SK-N-SH (cell line): Measurements from ENCODE around the gene ESD. TPM values are rescaled to one million over a fixed set of nuclear protein-coding genes. Genes with fewer than 3 reads are reported as not detected.
A peak's percentile ranks its signal among the peaks of the same experiment; 100 is the strongest.

ENCODE experiments used
- CTCF ChIA-PET: fragments of 300-600, 350-600 bp; formaldehyde crosslinking; extraction: SDS; loops from one replicate; lab custom pipeline; 2021; lab: Yijun Ruan, JAX
- POLR2A ChIA-PET: fragments of 350-600 bp; sonication (Branson Sonifier 250); formaldehyde crosslinking; extraction: SDS; loops from one replicate; lab custom pipeline; 2020; ENCODE audit warnings: antibody characterized with exemption, inconsistent platforms; lab: Yijun Ruan, JAX
- DNase-seq: peaks from one replicate; pipeline ENCODE4 v3.0.0; 2012
- H2AFZ ChIP-seq: fragments of 200-600 bp; sonication (generic); 2 replicates; pipeline ENCODE4 v1.8.1; 2016; ENCODE audit warnings: antibody characterized with exemption, mild to moderate bottlenecking, low read depth
- H3F3A ChIP-seq: fragments of 200-600 bp; sonication (generic); replicated peaks from 2 replicates; pipeline ENCODE3; 2016; ENCODE audit warnings: antibody characterized with exemption, mild to moderate bottlenecking; ENCODE audit not compliant: insufficient read depth
- H3K27ac ChIP-seq, 2 experiments: fragments of 200-500 bp in 1 of 2; fragments of 200-600 bp in 1 of 2; sonication (Bioruptor generic) in 1 of 2; sonication (generic), shearing (Covaris generic) in 1 of 2; 2 replicates each; pipeline versions ENCODE4 v1.5.1 to v1.6.1; 2014 to 2016; ENCODE audit warnings: low read depth in 2 of 2, inconsistent platforms in 1 of 2, low read length in 1 of 2, mild to moderate bottlenecking in 1 of 2, mixed read lengths in 1 of 2
- H3K27me3 ChIP-seq: fragments of 200-600 bp; sonication (generic), shearing (Covaris generic); 2 replicates; pipeline ENCODE4 v1.6.1; 2016; ENCODE audit warnings: mixed run types; ENCODE audit not compliant: insufficient read depth
- H3K36me3 ChIP-seq, 2 experiments: fragments of 200-500 bp in 1 of 2; fragments of 200-600 bp in 1 of 2; sonication (Bioruptor generic) in 1 of 2; sonication (generic) in 1 of 2; replicated peaks in 1 of 2; 2 replicates each; pipeline versions ENCODE3 to v1.5.1; 2014 to 2016; ENCODE audit warnings: low read length in 1 of 2, mild to moderate bottlenecking in 1 of 2; ENCODE audit not compliant: insufficient read depth in 2 of 2, control insufficient read depth in 1 of 2
- H3K4me1 ChIP-seq, 2 experiments: fragments of 200-500 bp in 1 of 2; fragments of 200-600 bp in 1 of 2; sonication (Bioruptor generic) in 1 of 2; sonication (generic), shearing (Covaris generic) in 1 of 2; 2 replicates each; pipeline versions ENCODE4 v1.5.1 to v1.6.1; 2014 to 2016; ENCODE audit warnings: low read depth in 1 of 2, low read length in 1 of 2, mixed run types in 1 of 2; ENCODE audit not compliant: insufficient read depth in 2 of 2, control insufficient read depth in 1 of 2
- H3K4me2 ChIP-seq: fragments of 200-600 bp; sonication (generic), shearing (Covaris generic); 2 replicates; pipeline ENCODE4 v1.6.1; 2017; ENCODE audit warnings: mixed run types
- H3K4me3 ChIP-seq, 2 experiments: fragments of 200-500 bp in 1 of 2; fragments of 200-600 bp in 1 of 2; sonication (Bioruptor generic) in 1 of 2; sonication (generic), shearing (Covaris generic) in 1 of 2; 2 replicates each; pipeline versions ENCODE4 v1.5.1 to v1.8.1; 2014 to 2016; ENCODE audit warnings: low read depth in 2 of 2, inconsistent platforms in 1 of 2, low read length in 1 of 2, mild to moderate bottlenecking in 1 of 2, mixed read lengths in 1 of 2, moderate library complexity in 1 of 2
- H3K79me2 ChIP-seq: fragments of 200-600 bp; sonication (generic); 2 replicates; pipeline ENCODE4 v1.8.1; 2017; ENCODE audit warnings: mild to moderate bottlenecking; ENCODE audit not compliant: insufficient read depth
- H3K9ac ChIP-seq: fragments of 200-600 bp; sonication (generic); 2 replicates; pipeline ENCODE4 v1.6.1; 2017; ENCODE audit warnings: mixed run types
- H3K9me2 ChIP-seq: fragments of 200-600 bp; sonication (generic); 2 replicates; pipeline ENCODE4 v1.6.1; 2017; ENCODE audit warnings: mixed run types
- H3K9me3 ChIP-seq: fragments of 200-600 bp; sonication (generic); 2 replicates; pipeline ENCODE4 v1.6.1; 2017; ENCODE audit warnings: mixed run types, mild to moderate bottlenecking, moderate library complexity
- H4K20me1 ChIP-seq: fragments of 200-600 bp; sonication (generic); 2 replicates; pipeline ENCODE4 v1.6.1; 2017; ENCODE audit warnings: mild to moderate bottlenecking, mixed run types; ENCODE audit not compliant: insufficient read depth
- EP300 ChIP-seq, 2 experiments: IDR thresholded peaks; 2 replicates each; pipeline versions ENCODE4 v1.4.0 to v1.6.1; 2012; ENCODE audit warnings: borderline replicate concordance in 1 of 2, low read depth in 1 of 2, low read length in 1 of 2
- EZH2phosphoT487 ChIP-seq: fragments of 200-600 bp; sonication (generic); IDR thresholded peaks from 2 replicates; pipeline ENCODE4 v1.6.1; 2017; ENCODE audit warnings: low read depth, mixed run types, mild to moderate bottlenecking, antibody characterized with exemption, moderate library complexity, borderline replicate concordance
- FOXM1 ChIP-seq: IDR thresholded peaks from 2 replicates; pipeline ENCODE4 v1.4.0; 2012; ENCODE audit warnings: low read depth, mild to moderate bottlenecking
- GATA2 ChIP-seq: sonication (generic); formaldehyde crosslinking; IDR thresholded peaks from 2 replicates; pipeline ENCODE4 v1.5.0; 2020; ENCODE audit warnings: mild to moderate bottlenecking, missing genetic modification reagents
- IRF3 ChIP-seq: fragments of 150-350 bp; IDR thresholded peaks from 2 replicates; pipeline ENCODE4 v1.6.1; 2016; ENCODE audit warnings: mild to moderate bottlenecking, low read depth, low read length
- RAD21 ChIP-seq: IDR thresholded peaks from 2 replicates; pipeline ENCODE4 v1.6.1; 2012; ENCODE audit warnings: mild to moderate bottlenecking, low read length
- RFX5 ChIP-seq: IDR thresholded peaks from 2 replicates; pipeline ENCODE4 v1.6.1; 2012; ENCODE audit warnings: mild to moderate bottlenecking, improper control_type of control experiment, low read length
- RXRA ChIP-seq: IDR thresholded peaks from 2 replicates; pipeline ENCODE4 v1.4.0; 2012; ENCODE audit warnings: low read depth, mild to moderate bottlenecking, borderline replicate concordance
- SIN3A ChIP-seq: IDR thresholded peaks from 2 replicates; pipeline ENCODE4 v1.6.1; 2012; ENCODE audit warnings: low read depth, mild to moderate bottlenecking, low read length, moderate library complexity, borderline replicate concordance
- TCF12 ChIP-seq: IDR thresholded peaks from 2 replicates; pipeline ENCODE4 v1.4.0; 2012
- TEAD4 ChIP-seq: IDR thresholded peaks from 2 replicates; pipeline ENCODE4 v1.4.0; 2012; ENCODE audit warnings: mild to moderate bottlenecking, borderline replicate concordance; ENCODE audit not compliant: insufficient read depth
- USF1 ChIP-seq: IDR thresholded peaks from 2 replicates; pipeline ENCODE4 v1.4.0; 2012; ENCODE audit warnings: low read depth, borderline replicate concordance
- USF2 ChIP-seq: fragments of 150-350 bp; IDR thresholded peaks from 2 replicates; pipeline ENCODE4 v1.6.1; 2017; ENCODE audit warnings: antibody characterized with exemption, low read length, low read depth, borderline replicate concordance
- YY1 ChIP-seq: IDR thresholded peaks from 2 replicates; pipeline ENCODE4 v1.4.0; 2012; ENCODE audit warnings: low read depth, mild to moderate bottlenecking
- ZBTB33 ChIP-seq: IDR thresholded peaks from 2 replicates; pipeline ENCODE4 v1.4.0; 2012; ENCODE audit warnings: low read depth, borderline replicate concordance
- WGBS: methylation state at CpG from one replicate; pipeline ENCODE4 v1.1.6; 2017; ENCODE audit warnings: low lambda C conversion rate; 5-methylcytosine and 5-hydroxymethylcytosine counted together
- polyA plus RNA-seq, 3 experiments: library from polyadenylated mRNA; depleted of rRNA; stranded (reverse); fragments of >200 nt; gene quantifications; 2 replicates each; pipeline ENCODE4 v1.2.3, GENCODE V29; 2012

ESD gene
- polyA plus RNA-seq, 1 of the 3 experiments (the other 2 are of a cell fraction): 80.9 TPM

GRCh38 chr13:46753137-46753536 is 43.8 kb downstream of the ESD start (continued):
- no peak for TF ChIP-seq USF1
- TF ChIP-seq EZH2phosphoT487: no peak
- no peak for TF ChIP-seq SIN3A
- no peak for TF ChIP-seq GATA2 (CRISPR knock-in tag)
- TF ChIP-seq RFX5: no peak
- no peak for TF ChIP-seq YY1
- TF ChIP-seq, all 33 proteins: peak for 0

GRCh38 chr13:46751811-46752635 is 44.9 kb downstream of the ESD start:
- CTCF ChIA-PET: interaction anchor here (0.9 to 1.0 kb wide), 2 partner anchors 13 to 200 kb away, joined by 3 to 4 read pairs; no protein-coding TSS in a partner anchor

GRCh38 chr13:46749951-46750350 is 47.0 kb downstream of the ESD start:
- Histone ChIP-seq H3K36me3 (peaks cover 16 to 24% of the 10 kb centered on the region in 2 experiments), H3K27ac (no peak overlapping the region), H3K79me2 (no peaks in the 10 kb centered on the region), H3K9me3 (no peaks in the 10 kb centered on the region), H3F3A (peaks cover 14% of the 10 kb centered on the region), H4K20me1 (no peaks in the 10 kb centered on the region), H3K4me2 (no peak overlapping the region), H3K27me3 (no peaks in the 10 kb centered on the region), H2AFZ (no peak overlapping the region), H3K4me1 (peaks cover 7 to 18% of the 10 kb centered on the region in 2 experiments; a peak in 3 of 4 replicates), H3K4me3 (no peak overlapping the region), H3K9ac (no peak overlapping the region), H3K9me2 (no peaks in the 10 kb centered on the region)
- WGBS: 90% methylated on average over 2 of the region's 2 CpGs
- TF ChIP-seq USF1 (no peak), ZBTB33 (no peak), USF2 (no peak), FOXM1 (no peak), TCF12 (no peak), TEAD4 (no peak), EP300 (IDR thresholded peaks at IDR 0.05; ENCODE audit: borderline replicate concordance in 1 of 2, low read depth in 1 of 2, low read length in 1 of 2) (no peak), IRF3 (no peak), RAD21 (no peak)
- ChIA-PET CTCF (interaction anchor here (0.8 to 1.3 kb wide), 2 partner anchors 15 to 28 kb away, joined by 3 read pairs; no protein-coding TSS in a partner anchor), POLR2A (no interaction called here)
- no peak for DNase-seq

More at GRCh38 chr13:46751811-46752635, 44.9 kb downstream of the ESD start:
- H3K9me3 ChIP-seq: no peaks in the 10 kb centered on the region
- H3K4me2 ChIP-seq: no peak overlapping the region
- no peaks in the 10 kb centered on the region for H3K79me2 ChIP-seq
- no peak for TF ChIP-seq RXRA
- POLR2A ChIA-PET: no interaction called here
- no peaks in the 10 kb centered on the region for H4K20me1 ChIP-seq
- 93% methylated on average over 7 of the region's 7 CpGs for WGBS
- H3K4me3 ChIP-seq: no peak overlapping the region
- no peaks in the 10 kb centered on the region for H3K9me2 ChIP-seq
- peaks cover 7 to 16% of the 10 kb centered on the region in 2 experiments; a peak in 3 of 4 replicates for H3K4me1 ChIP-seq
- peaks cover 14% of the 10 kb centered on the region for H3F3A ChIP-seq
- H3K27me3 ChIP-seq: no peaks in the 10 kb centered on the region
- H3K36me3 ChIP-seq: peaks cover 11 to 14% of the 10 kb centered on the region in 2 experiments
- H3K9ac ChIP-seq: no peak overlapping the region
- peak overlapping the region in 1 of 2 experiments; percentile 2; a peak in 1 of 4 replicates for H3K27ac ChIP-seq
- no peak for DNase-seq
- no peak overlapping the region for H2AFZ ChIP-seq
